ENCODE data around the gene CDH13.

Gene CDH13

DNA sequence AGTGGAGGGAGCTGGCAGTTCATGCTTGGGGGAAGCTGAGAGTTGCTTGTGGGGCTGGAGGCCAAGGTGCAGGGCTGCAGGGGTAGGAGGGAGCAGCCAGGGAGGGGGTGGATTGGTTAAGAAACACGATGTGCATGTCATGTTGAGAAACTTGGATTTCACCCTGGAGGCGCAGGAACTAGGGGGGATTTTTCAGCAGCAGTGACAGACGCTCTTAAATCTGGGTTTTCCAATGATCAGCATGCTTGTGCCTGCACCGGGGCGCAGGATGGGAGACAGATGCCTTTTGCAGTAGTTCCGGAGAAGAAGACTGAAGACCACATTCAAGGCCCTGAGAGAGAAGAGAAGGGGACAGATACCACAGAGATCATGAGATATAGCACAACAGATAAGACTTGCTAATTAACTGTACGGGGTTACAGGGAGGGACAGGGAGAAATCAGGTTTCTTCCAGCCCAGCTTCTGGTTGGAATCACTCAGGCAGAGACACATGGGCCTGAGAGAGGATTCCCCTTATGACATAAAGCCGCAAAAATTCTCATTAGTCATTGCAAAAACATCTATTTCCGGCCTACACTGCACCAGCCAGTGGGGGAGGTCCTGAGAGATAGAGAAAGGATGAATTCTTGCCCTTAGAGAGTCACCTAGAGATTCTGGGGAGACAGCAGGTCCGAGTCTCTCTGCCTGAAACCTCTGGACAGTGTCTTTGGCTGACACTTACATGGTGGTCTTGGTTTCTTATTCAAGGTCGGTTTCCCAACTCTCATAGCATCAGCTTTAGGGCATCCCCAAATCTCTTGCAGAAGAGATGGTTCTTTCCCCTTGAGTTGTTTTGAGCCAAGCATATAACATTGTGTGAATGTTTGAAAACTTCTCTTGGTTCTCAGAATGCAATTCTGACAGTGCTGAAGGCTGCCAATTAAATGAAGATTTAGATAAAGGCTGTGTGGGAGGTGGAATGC, 27.1 kb downstream of the CDH13 start:
- DNase-seq, result no peak

DNA sequence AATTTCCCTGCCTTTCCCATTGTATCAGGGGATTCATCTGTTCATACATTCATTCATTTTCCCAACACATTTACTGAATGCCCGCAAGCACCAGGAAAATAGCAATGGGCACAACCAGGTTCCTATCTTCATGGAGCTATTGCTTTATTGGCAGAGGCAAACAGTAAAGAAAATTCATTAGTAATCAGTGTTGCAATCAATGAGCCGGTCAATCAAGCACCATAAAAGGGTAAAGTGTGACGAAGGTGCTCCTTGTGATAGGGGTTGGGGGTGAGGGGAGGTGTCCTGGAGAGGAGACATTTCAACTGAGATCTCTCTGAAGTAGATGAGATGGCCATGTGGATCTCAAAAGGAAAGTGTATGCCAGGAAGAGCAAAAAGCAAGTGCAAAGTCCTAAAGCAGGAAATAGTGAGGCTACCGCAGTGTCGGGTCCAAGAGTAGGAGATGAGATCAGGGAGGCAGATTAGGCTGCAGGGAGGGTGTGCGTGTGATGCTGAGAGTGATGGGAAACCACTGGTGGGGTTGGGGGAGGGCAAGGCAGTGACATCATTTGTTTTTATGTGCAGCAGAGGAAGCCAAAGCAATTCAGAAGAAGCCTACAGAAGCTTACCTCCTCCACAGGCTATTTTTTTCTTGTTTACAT, 28.4 kb downstream of the CDH13 start:
- no peak for DNase-seq

DNA sequence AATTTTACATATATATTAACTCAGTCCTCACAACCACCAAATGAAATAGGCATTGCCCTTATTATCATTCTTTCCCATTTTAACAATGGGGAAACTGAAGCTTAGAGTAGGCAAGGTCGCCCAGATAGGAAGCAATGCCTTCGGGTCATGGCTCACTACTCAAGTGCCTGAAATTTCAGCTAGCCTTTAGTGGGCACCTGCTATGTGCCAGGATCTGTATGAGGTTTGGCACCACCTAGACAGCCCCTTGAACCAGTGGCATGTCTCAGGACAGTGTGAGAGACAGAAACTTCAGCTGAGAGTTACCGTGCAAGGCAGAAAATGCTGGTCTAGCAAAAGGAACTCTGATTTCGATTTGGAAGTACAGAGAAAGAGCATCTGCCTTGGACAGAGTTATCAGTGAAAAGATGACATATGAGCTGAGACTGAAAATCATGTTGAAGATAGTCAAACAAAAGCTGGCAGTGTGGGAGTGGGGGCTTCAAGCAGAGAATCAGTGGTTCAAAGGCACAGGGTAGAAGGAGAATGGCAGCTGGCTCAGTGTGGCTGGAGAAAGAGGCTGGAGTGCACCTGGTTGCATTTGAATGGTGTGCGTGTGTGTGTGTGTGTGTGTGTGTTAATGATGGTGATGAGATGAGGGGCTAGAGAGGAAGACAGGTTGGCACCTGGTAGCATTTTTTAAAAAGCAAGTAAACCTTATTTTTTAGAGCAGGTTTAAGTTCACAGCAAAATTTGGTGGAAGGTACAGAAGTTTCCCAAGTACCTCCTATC, 29.1 kb downstream of the CDH13 start:
- DNase-seq, result no peak

GRCh38 chr16:82657239-82657638, 30.5 kb downstream of the CDH13 start:
- DNase-seq, result no peak

DNA sequence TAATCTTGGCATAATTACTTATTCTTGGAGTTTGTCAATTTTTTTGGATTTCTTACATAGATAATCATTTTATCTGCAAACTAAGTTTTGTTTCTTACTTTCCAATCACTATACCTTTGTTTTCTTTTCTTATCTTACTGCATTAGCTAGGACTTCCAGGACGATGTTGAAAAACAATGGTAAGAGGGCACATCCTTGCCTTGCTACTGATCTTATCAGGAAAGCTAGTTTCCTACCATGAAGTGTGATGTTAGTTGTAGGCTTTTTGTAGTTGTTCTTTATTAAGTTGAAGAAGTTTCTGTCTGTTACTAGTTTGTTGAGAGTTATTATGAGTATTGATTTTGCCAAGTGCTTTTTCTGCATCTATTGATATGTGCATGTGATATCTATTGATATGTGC, 31.0 kb downstream of the CDH13 start:
- no peak for DNase-seq

- no peak for DNase-seq
Measured at GRCh38 chr16:82658796-82659195, 32.0 kb downstream of the CDH13 start.

DNA sequence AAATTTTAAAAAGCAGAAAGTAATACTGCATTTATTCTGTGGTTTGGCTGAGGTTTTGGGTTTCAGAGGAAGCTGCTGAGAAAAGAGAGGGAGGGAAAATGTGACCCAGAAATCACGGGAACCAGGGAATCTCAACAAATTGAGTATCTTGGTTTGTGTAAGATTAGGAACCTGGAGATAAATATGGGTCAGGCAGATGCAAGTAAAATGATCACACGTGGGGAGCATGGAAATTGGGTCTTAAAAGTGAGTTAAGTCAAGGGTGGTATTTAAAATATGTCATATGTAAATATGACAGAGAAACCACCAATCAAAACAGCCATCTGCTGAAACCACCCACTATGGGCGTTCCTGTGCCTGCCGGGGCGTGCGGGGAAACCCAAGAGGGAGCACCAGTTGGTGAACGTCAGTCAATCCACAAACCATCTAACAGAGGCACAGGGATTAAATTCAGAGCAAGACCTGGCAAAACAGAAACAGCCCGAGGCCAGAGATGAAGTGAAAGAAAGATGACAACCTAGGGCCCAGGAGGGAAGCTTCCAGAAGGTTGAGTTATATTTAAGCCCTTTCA, 33.4 kb downstream of the CDH13 start:
- no peak for DNase-seq

GRCh38 chr16:82660966-82661365, 34.2 kb downstream of the CDH13 start:
- DNase-seq, result no peak

- no peak for DNase-seq
Measured at GRCh38 chr16:82664181-82664580, 37.4 kb downstream of the CDH13 start.

DNA sequence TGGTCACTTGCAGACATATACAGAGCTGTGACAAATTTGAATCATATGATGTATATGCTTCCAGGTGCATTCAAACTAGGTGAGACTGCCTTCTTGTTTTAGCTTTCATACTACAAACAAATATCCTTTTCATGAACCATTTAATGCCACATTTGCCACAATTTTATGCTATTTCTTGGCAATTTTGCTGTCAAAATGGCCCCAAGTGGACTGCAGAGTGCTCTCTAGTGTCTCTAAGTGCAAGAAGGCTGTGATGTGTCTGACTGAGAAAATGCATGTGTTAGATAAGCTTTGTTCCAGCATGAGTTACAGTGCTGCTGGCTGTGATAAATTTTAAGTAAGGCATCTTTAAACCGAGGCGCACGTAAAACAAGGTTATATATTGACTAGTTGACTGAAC, 38.3 kb downstream of the CDH13 start:
- no peak for DNase-seq

DNA sequence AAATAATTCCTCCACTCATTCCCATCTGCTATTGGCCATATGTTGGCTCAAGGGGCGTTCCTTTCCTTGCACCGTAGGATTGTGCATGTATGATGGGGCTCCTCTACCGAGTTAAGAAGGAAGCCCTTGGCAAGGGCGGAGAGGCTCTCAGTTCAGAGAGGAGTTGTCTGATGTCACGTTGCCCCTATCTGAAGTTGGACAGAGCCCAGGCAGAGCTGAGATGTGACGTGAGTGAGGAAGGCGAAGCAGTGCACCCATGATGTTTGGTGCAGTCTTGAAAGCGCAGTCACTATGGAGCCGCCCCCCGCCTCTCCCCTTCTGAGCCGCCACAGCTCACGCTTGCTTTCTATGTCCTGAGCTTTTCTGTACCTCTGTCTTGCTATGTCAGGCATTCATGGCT, 40.7 kb downstream of the CDH13 start:
- no peak for DNase-seq

DNA sequence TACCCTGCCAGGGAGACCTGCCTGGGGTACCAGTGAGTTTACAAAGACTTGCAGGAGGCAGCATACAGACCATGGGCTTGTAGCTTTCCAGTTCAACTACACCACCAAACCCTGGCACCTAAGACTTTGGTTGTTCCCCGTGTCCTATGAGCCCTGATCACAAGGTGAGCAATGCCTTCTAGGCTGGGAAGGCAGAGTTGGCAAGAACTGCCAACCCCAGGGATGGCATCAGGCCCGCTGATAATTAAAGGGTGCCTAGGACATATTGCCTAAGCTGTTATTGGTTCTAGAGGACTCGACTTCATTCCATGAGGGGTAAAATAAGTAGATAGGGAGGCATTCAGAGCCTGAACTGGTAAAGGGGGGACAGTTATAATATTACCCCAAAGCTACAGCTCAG, 41.3 kb downstream of the CDH13 start:
- no peak for DNase-seq

DNA sequence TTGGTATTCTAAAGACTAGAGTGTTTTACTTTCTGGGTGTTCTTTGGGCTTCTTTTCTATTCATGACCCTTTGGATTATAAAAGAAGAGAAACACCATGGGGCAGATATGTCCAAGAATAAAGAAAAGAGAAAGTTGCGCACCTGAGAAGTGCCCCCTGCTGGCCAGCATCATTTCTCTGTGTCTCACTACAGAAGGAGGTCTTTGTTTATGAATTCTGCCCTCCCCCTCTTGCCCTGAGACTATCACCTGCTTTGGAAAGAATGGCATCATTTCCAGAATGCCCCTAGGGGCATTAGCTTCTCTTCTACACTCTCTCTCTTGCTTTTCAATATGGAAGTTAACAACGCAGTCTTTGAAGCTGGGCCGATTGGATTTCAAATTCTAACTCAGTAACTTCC, 45.0 kb downstream of the CDH13 start:
- no peak for DNase-seq

DNA sequence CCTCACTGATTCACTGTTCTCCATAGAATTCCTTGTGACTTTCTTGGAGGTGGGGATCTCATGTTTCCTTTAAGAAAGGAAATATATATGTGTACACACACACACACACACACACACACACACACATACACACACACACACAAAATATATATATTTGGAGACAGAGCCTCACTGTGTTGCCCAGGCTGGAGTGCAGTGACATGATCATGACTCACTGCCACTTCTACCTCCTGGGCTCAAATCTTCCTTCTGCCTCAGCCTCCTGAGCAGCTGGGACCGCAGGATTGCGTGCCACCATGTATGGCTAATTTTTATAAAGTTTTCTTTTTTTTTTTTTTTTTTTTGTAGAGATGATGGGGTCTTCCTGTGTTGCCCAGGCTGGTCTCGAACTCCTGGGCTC, 45.9 kb downstream of the CDH13 start:
- no peak for DNase-seq

DNA sequence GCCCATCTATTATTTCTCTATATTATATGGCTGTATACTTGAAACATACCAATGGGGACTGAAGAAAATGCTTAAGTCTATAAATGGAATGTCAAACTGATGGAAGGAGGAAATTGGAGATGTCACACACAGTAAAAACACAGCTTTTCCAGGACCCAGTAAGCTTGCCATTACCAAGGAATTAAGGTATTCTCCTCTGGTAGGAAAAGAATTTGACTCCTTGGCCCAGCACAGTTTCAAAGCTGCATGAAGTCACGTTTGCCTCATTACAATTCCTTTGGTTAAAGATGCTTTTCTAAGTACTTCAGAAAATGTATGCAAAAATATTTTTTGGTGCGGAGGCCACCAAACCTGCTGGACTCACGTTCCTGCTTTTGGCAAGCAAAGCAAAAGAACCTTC, 48.5 kb downstream of the CDH13 start:
- DNase-seq, result no peak

DNA sequence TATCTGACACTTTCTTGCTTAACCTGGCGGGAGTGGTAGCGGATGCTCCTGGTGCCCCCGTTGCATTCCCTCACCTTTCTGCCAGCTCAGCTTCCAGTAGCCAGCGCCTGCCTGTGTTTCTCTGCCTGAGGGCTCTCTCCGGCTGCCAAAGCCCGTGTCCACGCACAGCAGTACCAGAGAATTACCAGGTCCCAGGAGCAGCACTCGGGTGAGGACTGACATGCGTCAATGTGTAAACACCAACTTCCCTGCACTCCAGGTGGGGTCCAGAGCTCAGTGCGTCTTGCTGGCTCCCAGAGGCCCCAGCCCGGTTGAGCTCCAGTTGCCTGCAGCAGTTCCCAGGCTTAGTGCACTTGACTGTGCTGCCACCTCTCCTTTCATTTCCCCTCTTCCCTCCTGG, 54.8 kb downstream of the CDH13 start:
- no peak for DNase-seq

DNA sequence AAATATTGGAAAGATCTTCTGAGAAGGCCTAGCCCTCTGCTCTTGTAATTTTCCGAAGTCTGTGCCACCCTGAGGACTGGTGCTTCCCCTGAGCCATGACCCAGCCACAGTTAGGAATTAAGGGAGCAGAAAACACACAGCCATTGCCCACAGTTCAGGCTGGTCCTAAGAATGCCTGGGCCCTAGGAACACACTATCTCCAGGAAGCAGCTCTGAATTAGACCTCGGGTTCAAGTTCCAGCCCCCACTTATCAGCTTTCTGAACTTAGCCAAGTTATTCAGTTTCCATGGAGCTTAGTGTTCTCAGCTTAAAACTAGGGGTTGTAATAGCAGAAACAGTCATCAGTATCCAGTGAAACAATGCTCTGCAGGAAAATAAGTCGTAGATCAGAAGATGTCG, 56.0 kb downstream of the CDH13 start:
- DNase-seq, result no peak

DNA sequence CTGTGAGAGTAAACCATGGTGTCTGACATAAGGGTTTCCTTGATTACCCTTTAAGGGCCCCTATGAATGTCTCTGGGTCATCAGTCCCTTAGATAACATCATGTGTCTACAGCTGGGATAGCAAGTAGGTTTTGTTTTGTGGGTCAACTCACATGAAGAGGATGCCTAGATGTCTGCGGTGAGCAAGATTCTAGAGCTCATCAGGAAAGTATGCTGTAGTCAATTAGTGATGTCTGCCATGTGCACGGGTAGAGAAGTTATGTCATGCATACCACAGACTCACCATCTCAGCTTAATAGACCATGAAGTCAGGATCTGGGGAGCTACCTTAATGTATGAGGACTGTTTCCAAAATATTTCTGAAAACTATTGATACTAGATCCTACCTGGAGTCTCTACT, 57.5 kb downstream of the CDH13 start:
- no peak for DNase-seq

- DNase-seq, result no peak
Measured at GRCh38 chr16:82685526-82685925, 58.8 kb downstream of the CDH13 start.

DNA sequence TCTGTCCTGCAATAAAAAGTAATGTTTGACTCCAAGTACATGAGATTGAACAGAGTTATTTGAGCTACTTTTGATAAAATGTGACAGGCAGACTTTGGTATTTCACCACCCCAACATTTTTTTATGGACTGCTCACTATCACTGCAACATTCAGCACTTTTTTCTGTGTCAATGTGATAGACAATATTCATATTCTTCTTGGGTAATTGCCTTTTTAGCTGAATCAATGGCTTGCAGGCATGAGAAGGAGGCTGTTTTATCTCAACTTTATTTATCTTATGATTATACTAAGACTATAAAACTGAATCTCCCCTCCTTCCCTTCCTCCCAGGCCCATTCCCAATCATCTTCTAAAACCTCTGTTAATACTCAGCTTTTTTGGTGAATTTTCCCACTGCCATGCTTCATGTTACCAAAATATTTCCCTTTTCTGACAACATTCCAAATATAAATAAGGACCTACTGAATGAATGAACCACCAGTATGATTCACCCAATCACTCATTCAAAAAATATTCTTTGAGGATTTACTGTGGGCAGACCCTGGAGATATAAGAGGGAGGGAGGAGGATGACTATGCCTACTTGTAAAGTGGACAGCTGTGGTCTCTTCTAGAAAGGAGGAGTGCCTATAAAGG, 67.6 kb downstream of the CDH13 start:
- DNase-seq, result no peak

DNA sequence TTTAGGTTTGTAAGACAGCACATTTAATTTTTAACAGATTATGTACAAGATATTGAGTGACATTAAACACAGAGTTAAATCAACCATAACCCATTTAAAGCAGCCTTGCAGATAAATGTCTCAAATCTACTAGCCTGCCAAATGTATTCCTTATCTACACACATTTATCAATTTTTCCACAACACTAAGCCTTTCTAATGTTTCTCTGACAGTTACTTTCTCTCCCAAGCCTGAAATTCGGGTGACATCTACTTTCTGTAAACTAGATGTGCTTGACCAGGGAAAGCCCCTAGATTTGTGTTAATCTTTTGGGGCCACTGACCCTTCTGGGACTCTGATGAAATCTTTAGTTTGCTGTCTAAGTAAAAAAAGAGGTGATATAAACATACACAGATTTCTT, 69.0 kb downstream of the CDH13 start:
- DNase-seq, result no peak

DNA sequence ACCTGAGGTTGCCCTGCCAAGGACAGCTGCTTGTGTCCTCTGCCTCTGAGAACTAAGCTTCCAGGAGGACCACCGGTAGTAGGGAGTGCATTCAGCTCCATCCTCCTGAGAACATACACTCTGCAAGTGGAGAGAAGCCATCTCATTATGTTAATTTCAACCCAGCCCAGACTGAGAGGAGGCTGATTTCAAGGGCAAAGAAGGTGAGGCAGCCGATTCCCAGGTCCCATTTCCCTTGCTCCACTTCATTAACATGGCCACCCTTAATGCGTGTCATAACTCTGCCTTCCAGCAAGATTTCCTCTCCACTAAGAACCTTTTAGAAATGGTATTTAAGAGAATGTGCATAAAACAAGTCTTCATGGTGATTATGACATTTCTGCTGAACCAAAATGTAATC, 72.5 kb downstream of the CDH13 start:
- no peak for DNase-seq
